HepG2 (cell line): ENCODE data around the gene TMEM143. TPM values are rescaled to one million over a fixed set of nuclear protein-coding genes. Genes with fewer than 3 reads are reported as not detected.
A peak's percentile ranks its signal among the peaks of the same experiment; 100 is the strongest.

Source experiments
- BATF2 ChIP-seq: sonication (generic); formaldehyde crosslinking; IDR thresholded peaks from 2 replicates; pipeline ENCODE4 v1.8.0; 2022; ENCODE audit warnings: mild to moderate bottlenecking, missing genetic modification reagents, moderate library complexity
- BRF2 ChIP-seq: sonication (generic); formaldehyde crosslinking; IDR thresholded peaks from 2 replicates; pipeline ENCODE4 v1.8.1; 2022; ENCODE audit warnings: mild to moderate bottlenecking, missing genetic modification reagents
- EEA1 ChIP-seq: sonication (generic); formaldehyde crosslinking; IDR thresholded peaks from 2 replicates; pipeline ENCODE4 v1.5.1; 2020; ENCODE audit warnings: mild to moderate bottlenecking, missing genetic modification reagents, borderline replicate concordance
- HNF1B ChIP-seq: sonication (generic); formaldehyde crosslinking; IDR thresholded peaks from 2 replicates; pipeline ENCODE4 v1.5.1; 2020; ENCODE audit warnings: mild to moderate bottlenecking, moderate library complexity, missing genetic modification reagents
- MTF2 ChIP-seq: sonication (generic); formaldehyde crosslinking; IDR thresholded peaks from 2 replicates; pipeline ENCODE4 v1.5.0; 2020; ENCODE audit warnings: missing genetic modification reagents, borderline replicate concordance
- NFE2L2 ChIP-seq: fragments of 150-350 bp; IDR thresholded peaks from 2 replicates; pipeline ENCODE4 v1.6.1; 2014; ENCODE audit warnings: low read length
- PAXIP1 ChIP-seq: sonication (generic); formaldehyde crosslinking; conservative IDR thresholded peaks from 2 replicates; pipeline ENCODE4 v1.4.0; 2020; ENCODE audit warnings: mild to moderate bottlenecking, missing genetic modification reagents, moderate library complexity
- STAT6 ChIP-seq: sonication (generic); formaldehyde crosslinking; IDR thresholded peaks from 2 replicates; pipeline ENCODE4 v1.4.0; 2020; ENCODE audit warnings: missing genetic modification reagents, mild to moderate bottlenecking, borderline replicate concordance
- TERF1 ChIP-seq: sonication (generic); formaldehyde crosslinking; IDR thresholded peaks from 2 replicates; pipeline ENCODE4 v1.8.0; 2022; ENCODE audit warnings: mild to moderate bottlenecking, missing genetic modification reagents, moderate library complexity
- TIGD3 ChIP-seq: sonication (generic); formaldehyde crosslinking; IDR thresholded peaks from 2 replicates; pipeline ENCODE4 v1.5.1; 2020; ENCODE audit warnings: mild to moderate bottlenecking, missing genetic modification reagents, borderline replicate concordance
- ZNF251 ChIP-seq: sonication (generic); formaldehyde crosslinking; IDR thresholded peaks from 2 replicates; pipeline ENCODE4 v1.9.0; 2021; ENCODE audit warnings: mild to moderate bottlenecking, missing genetic modification reagents
- ZNF530 ChIP-seq: sonication (generic); formaldehyde crosslinking; IDR thresholded peaks from 2 replicates; pipeline ENCODE4 v1.5.0; 2020; ENCODE audit warnings: low read depth, mild to moderate bottlenecking, missing genetic modification reagents
- ZNF562 ChIP-seq: sonication (generic); formaldehyde crosslinking; IDR thresholded peaks from 2 replicates; pipeline ENCODE4 v1.8.0; 2022; ENCODE audit warnings: missing genetic modification reagents, borderline replicate concordance
- ZNF572 ChIP-seq: sonication (generic); formaldehyde crosslinking; IDR thresholded peaks from 2 replicates; pipeline ENCODE4 v1.5.1; 2020; ENCODE audit warnings: mild to moderate bottlenecking, missing genetic modification reagents
- polyA plus RNA-seq, 8 experiments: library from polyadenylated mRNA; depleted of rRNA in 3 of 8; stranded (reverse) in 7 of 8; unstranded in 1 of 8; fragments of >200 nt; fragmentation: Illumina TruSeq in 4 of 8; extraction: Trizol in 4 of 8; gene quantifications; 2 replicates each; pipeline versions ENCODE4 v1.2.1 to v1.2.3, GENCODE V29; 2011 to 2016; ENCODE audit warnings: low read depth in 4 of 8, missing spikeins in 1 of 8, mixed read lengths in 1 of 8; ENCODE audit not compliant: insufficient read depth in 1 of 8
- total RNA-seq, 5 experiments: library from RNA; depleted of rRNA; stranded (reverse); fragments of >200 nt; fragmentation: Illumina TruSeq; extraction: Trizol; gene quantifications; 2 replicates each; pipeline ENCODE4 v1.2.3, GENCODE V29; 2016; ENCODE audit warnings: low read depth in 1 of 5

Gene TMEM143
- total and polyA plus RNA-seq, 2 of the 13 experiments (the other 11 are each of a cell fraction or from before 2014, with no cell fraction given) = 7.7 to 11.3 TPM

- TF ChIP-seq ZNF562 (CRISPR knock-in tag) (no peak), BRF2 (peak; percentile 16; the same call in 1 of the 2 replicates), BATF2 (CRISPR knock-in tag) (no peak), ZNF530 (CRISPR knock-in tag) (no peak), EEA1 (CRISPR knock-in tag) (no peak), TIGD3 (CRISPR knock-in tag) (no peak), NFE2L2 (no peak), MTF2 (no peak), TERF1 (no peak), HNF1B (CRISPR knock-in tag) (peak; percentile 69), STAT6 (CRISPR knock-in tag) (no peak), PAXIP1 (CRISPR knock-in tag) (0 out of 2 replicates have a peak, but pooled peaks have one; percentile 21), ZNF572 (CRISPR knock-in tag) (no peak), ZNF251 (CRISPR knock-in tag) (0 out of 2 replicates have a peak, but pooled peaks have one; percentile 50)
Measured at GRCh38 chr19:48390188-48391099, 26.7 kb upstream of the TMEM143 start (continued).
